Measurements from ENCODE around the gene NLRP1. TPM values are rescaled to one million over a fixed set of nuclear protein-coding genes. Genes with fewer than 3 reads are reported as not detected.

The NLRP1 gene
- polyA plus RNA-seq, 1 donor, result 67.6 TPM

DNA sequence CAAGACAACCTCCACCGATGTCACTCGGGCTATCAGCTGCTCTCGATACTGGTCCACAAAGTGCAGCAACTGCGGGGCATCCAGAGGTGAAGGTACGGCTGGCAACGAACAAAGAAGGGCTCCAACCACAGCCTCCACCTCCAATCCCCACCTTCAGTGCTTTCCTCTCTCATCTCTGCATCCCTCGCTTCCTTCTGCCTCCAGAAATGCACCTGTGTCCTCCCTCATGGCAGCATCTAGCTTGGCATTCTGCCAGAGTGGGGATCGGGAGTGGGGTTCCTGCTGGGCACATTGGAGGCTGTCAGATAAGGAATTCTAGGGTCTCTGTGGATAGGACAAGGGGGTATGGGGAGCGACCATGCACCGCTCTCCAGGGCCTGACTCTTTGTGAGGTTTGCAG is 69.3 kb downstream of the NLRP1 start:
- DNase-seq, result no peak

DNA sequence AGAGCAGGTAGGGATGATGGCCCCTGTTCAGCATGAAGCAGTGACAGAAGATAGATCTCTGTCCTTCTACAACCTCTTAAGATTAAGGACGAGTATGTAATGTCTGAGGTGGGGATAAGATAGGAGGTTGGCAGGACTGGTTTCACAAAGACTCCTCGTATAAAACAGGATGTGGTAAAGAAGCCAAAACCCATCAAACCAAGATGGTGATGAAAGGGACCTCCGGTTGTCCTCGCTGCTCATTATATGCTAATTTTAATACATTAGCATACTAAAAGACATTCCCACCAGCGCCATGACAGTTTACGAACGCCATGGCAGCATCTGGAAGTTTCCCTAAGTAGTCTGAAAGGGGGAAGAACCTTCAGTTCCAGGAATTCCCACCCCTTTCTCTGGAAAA is 70.7 kb downstream of the NLRP1 start:
- no peak for DNase-seq

DNA sequence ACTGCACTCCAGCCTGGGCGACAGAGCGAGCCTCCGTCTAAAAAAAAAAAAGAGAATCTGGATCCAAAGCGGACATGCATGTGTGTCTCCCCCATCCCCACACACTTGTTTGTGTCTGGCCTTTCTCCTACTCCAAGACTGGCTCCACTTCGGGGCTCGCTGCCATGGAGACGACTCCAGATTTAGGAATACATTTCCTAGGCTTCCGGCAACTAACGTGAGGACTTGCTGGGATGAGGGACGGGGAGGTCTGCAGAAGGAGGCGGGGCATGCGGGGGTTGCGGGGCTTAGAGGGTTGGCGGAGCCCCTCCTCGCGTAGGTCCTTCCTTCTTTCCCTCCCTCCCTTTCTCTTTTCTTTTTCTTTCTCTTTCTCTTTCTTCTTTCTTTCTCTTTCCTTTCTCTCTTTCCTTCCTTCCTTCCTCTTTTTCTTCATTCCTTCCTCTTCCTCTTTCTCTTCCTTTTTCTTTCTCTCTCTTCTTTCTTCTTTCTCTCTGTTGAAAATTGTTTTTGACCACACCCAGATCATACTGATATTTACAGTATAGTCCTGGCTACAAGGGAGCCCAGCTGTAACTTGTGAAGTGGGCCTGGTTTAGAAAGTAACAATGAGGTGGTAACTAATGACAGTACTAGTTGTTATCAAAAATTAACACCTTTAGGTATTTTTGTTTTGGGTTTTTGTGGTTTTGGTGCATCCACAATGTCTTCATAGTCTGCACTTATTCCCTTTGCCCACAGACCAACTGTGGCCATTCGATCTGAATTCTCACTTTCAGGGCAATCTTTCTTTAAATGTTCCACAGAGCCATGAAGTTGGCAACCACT is 72.7 kb downstream of the NLRP1 start:
- no peak for DNase-seq

DNA sequence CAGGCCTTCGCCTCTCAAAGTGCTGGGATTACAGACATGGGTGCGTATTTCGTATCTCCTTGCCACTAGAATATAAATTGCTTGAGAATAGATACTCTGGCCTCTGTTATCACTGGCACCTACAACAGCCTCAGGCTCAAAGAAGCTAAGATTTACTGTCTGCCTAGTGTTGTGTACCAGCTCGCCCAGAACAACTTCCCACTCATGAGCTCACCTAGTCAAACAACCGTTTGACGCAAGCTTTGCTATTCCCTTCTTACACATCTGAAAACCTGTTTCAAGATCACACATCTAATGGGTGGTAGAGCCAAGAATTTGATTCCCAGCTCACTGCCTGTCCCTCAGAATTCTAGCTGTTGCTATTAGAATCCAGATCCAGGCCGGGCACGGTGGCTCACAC is 73.5 kb downstream of the NLRP1 start:
- DNase-seq, result no peak

DNA sequence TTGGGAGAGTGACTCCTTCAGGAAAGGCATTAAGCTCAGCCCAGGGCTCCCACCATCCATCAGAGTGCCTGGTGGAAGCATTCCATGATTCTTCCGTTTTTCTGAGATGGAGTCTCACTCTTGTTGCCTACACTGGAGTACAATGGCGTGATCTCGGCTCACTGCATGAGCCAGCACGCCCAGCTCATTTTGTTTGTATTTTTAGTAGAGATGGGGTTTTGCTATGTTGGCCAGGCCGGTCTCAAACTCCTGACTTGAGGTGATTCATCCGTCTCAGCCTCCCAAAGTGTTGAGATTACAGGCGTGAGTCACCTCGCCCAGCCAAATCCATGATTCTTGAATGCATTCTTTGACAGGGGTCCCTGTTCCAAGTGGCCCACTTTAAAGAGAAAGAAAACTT is 74.8 kb downstream of the NLRP1 start:
- no peak for DNase-seq

- no peak for DNase-seq
These were observed 75.5 kb downstream of the NLRP1 start for GRCh38 chr17:5508810-5509209.

- DNase-seq, result no peak
These were observed 78.0 kb downstream of the NLRP1 start for GRCh38 chr17:5506307-5506706.

GRCh38 chr17:5502552-5502951 is 81.8 kb downstream of the NLRP1 start:
- DNase-seq, result no peak

DNA sequence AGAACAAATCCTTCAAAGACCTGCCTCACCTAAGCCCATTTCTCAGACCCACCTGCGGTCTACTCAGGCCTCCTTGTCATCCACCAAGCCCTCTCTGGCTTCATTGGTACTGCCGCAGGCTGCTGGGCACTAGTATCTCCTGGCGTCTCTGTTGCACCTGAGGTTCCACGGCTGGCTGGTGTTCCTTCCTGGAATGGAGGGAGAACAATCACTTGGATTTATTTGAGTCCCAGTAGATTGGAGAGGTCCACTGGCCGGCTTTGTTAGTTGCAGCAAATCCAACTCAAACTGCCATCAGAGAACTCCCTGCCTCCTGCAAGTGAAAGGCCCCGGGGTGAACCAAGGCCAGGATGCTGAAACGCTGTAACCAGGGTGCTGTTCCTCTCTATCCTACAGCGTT is 82.6 kb downstream of the NLRP1 start:
- no peak for DNase-seq

GRCh38 chr17:5500589-5501391 is 83.5 kb downstream of the NLRP1 start:
- peak; percentile 92 for DNase-seq

- DNase-seq, result no peak
These were observed 84.1 kb downstream of the NLRP1 start for GRCh38 chr17:5500247-5500588.

- DNase-seq, result no peak
These were observed 84.7 kb downstream of the NLRP1 start for GRCh38 chr17:5499476-5500231.

DNA sequence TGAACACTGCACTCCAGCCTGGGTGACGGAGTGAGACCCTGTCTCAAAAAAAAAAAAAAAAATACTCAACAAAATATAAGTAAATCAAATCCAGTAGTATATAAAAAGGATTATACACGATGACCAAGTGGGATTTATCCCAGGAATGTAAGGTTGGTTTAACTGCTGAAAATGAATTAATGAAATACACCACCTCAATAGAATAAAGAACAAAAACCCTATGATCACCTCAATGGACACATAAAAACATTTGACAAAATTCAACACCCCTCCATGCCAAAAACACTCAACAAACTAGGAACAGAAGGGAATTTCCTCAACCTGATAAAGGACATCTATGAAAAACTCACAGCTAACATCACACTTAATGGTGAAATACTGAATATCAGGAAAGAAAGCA is 91.3 kb downstream of the NLRP1 start:
- no peak for DNase-seq

GRCh38 chr17:5488752-5489151 is 95.6 kb downstream of the NLRP1 start:
- no peak for DNase-seq

DNA sequence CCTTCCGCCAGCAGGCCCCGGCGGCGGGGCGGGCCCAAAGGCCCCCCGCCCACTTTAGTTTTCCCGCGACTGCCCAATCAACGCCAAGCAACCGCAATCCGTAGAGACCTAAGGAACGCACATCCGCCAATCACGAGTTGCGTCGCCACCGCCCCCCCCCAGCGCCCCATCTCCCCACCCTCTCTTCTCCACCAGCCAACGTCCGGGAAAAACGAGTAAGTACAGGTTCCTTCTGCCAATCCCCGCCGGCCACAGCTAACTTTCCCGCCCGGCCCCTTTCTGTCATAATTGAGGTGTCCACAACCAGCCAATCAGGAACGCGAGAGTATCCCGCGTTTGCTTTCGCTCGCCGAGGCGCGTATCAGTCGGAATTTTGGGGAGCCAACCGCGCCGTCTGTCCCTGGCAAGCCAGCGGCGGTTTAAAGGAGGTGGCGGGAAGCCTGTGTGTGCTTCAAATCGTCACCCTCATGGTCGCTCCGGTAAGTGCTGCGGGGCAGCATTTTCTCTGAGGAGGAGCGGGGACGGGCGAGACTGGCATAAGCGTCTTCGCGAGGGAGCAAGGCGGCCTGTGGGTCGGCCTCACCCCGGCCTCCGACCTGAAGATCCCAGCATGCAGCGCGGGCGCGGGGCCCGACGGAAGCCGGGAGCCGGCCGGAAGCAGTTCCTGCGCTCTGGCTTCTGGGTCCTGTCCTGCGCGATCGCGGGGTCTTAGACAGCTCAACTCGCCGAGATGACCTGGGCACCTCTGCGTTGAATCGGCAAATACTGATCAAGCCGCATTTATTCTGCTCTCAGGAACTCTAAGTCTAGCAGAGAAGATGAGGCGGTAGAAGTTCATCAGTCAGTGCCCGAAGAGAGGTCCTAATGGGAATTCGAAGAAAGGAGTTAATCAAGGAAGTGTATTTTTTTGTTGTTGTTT is 97.8 kb downstream of the NLRP1 start, which contains the start of gene MIS12:
MIS12 (plus strand) TSS at position 361 of the 919 bp plus-strand sequence. CDS start 2,297 bp downstream, outside the sequence.
- DNase-seq, result peak; percentile 98

DNA sequence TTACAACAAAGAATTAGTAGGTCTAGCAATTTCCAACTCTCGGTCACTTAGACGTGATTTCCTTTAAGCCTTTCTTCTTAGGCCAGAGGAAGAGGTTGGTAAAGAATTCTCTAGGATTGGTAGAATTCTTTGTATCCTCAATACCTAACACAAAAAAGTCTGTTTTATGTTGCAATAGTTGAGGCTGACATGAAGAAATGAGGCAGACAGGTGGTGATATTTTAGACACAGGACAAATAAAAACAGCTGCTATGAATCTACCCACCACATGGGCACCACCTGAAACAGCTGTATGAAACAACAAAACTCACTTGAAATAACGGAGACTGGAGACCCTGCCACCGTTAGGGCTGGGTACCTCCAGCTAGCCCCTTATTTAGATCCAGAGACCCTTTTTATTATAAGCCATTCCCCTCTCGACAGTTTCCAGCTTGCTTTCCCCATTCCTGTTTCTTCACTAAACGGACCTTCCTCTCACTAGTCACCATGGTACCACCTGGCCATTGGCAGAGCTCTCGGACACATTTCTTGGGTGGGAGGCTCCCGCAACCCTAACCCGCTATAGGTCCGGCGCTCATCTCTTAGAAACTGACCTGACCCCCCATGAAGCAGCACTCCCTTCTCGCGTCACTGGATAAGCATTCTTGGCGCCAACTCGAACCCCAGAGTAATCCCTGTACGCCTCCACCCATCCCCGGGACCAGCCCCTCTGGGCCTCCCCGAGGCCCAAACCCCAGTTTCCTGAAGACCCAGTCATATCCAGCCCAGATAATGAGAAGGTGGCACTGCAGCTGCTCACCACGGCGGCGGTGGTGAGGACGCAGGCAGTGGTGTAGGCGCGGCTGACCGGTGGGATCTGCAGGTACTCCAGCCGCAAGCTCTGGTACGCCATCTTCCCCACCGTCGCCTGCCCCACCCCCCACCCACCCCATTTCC is 98.8 kb downstream of the NLRP1 start, which contains the start of gene DERL2:
DERL2 (minus strand) TSS at position 909 of the 936 bp plus-strand sequence; CDS start at position 892, 17 bp downstream.
- no peak for DNase-seq

DNA sequence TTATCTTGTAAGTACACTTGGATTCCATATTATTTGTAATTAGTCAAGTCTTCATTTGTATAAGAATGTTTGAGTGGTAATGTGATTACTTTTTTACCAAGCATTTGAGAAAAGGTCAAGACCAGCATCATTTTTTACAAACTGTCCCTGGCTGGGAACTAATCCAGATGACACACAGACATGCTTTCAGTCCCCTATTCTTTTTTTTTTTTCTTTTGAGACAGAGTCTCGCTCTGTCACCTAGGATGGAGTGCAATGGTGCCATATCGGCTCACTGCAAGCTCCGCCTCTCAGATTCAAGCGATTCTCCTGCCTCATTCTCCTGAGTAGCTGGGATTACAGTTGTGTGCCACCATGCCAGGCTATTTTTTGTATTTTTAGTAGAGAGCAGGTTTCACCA is 102.9 kb downstream of the NLRP1 start:
- DNase-seq, result no peak

GRCh38 chr17:5480962-5481361 is 103.3 kb downstream of the NLRP1 start:
- no peak for DNase-seq

DNA sequence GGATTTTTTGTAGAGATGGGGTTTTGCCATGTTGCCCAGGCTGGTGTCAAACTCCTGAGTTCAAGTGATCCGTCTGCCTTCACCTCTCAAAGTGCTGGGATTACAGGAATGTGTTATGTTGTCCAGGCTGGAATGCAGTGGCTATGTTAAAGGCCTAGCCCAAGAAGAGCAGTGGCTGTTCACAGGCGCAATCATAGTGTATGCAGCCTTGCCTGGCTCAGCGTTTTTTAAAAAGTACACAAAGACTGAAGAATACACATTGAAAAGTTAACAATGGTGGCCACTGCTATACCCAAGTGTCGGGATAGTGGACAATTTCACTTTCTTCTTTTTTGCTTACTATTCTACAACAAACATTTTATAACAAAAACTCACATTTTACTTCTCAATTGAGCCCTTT is 105.3 kb downstream of the NLRP1 start:
- DNase-seq, result no peak

GRCh38 chr17:5473906-5474305 is 110.4 kb downstream of the NLRP1 start:
- no peak for DNase-seq

DNA sequence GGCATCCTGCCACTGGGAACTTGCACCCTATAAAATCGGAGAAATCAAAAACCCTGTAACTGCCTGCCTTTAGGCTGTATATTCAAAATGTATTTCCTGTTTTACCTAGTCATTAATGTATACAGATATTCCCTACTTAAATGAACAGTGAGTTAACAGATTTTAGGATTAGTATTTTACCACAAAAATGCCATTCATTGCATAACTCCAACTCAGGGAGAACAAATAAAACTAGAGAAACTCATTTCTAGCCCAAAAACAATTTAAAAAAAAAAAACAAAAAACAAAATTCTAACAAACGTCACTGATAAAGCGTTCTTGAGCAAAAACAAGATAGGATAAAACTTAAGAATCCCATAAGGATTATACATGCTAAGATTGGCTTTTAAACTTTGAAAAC is 111.8 kb downstream of the NLRP1 start:
- no peak for DNase-seq
